Neutrophil (primary cell): ENCODE measurements around the gene GK.

Experiments
- H3K27ac ChIP-seq: fragments of 200-600 bp; sonication (generic); 2 replicates; pipeline ENCODE4 v1.5.1; 2016; ENCODE audit warnings: mild to moderate bottlenecking, moderate library complexity
- H3K27me3 ChIP-seq: fragments of 200-600 bp; sonication (generic); 2 replicates; pipeline ENCODE4 v1.6.0; 2016; ENCODE audit warnings: mild to moderate bottlenecking
- H3K36me3 ChIP-seq: fragments of 200-600 bp; sonication (generic); 2 replicates; pipeline ENCODE4 v1.5.1; 2017
- H3K4me1 ChIP-seq, 2 experiments: fragments of 200-600 bp in 1 of 2; sonication (generic) in 1 of 2; 1 replicate in 1 of 2; 2 replicates in 1 of 2; pipeline versions ENCODE4 v1.5.1 to v1.6.1; 2013 to 2016; ENCODE audit warnings: low read depth in 1 of 2, low read length in 1 of 2, mild to moderate bottlenecking in 1 of 2, moderate library complexity in 1 of 2; ENCODE audit not compliant: control insufficient read depth in 1 of 2, insufficient read depth in 1 of 2
- H3K4me3 ChIP-seq, 2 experiments: fragments of 200-600 bp in 1 of 2; sonication (generic) in 1 of 2; 1 replicate in 1 of 2; 2 replicates in 1 of 2; pipeline ENCODE4 v1.5.1; 2013 to 2016; ENCODE audit warnings: low read depth in 1 of 2, low read length in 1 of 2, mild to moderate bottlenecking in 1 of 2, moderate library complexity in 1 of 2
- H3K9me3 ChIP-seq: fragments of 200-600 bp; sonication (generic); 2 replicates; pipeline ENCODE4 v1.5.1; 2016
- TF ChIP-seq, protein P1 (sequence below): fragments of 200-600 bp; sonication (generic); IDR thresholded peaks from 2 replicates; pipeline ENCODE4 v1.5.1; 2016; ENCODE audit warnings: antibody characterized with exemption

The GK gene

DNA sequence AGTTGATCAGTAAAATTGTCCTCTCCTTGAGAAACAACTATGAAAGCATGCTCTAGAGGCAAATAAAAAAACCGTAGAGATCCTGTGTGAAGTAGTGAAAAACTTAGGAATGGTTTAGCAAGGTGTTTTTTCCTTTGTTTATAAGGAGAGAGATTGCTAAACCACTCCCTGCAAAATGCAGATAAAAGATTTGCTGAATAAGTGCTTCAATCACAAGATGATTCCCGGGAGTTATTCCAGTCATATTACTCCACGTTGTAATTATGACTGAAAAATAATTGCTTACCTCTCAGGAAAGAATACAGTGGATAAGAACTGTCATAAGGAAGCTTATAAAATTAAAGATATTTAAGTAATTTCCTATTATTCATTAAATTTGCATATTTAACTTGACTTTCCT lies 2.8 kb downstream of the GK start:
- H3K4me1 ChIP-seq: peaks cover 50 to 79% of the 10 kb centered on the region in 2 experiments
- H3K27ac ChIP-seq: peak overlapping the region; percentile 99
- no peaks in the 10 kb centered on the region for H3K27me3 ChIP-seq
- no peaks in the 10 kb centered on the region for H3K9me3 ChIP-seq
- no peaks in the 10 kb centered on the region for H3K36me3 ChIP-seq
- H3K4me3 ChIP-seq: peak overlapping the region in 1 of 2 experiments; percentile 91
- TF ChIP-seq, protein P1, sequence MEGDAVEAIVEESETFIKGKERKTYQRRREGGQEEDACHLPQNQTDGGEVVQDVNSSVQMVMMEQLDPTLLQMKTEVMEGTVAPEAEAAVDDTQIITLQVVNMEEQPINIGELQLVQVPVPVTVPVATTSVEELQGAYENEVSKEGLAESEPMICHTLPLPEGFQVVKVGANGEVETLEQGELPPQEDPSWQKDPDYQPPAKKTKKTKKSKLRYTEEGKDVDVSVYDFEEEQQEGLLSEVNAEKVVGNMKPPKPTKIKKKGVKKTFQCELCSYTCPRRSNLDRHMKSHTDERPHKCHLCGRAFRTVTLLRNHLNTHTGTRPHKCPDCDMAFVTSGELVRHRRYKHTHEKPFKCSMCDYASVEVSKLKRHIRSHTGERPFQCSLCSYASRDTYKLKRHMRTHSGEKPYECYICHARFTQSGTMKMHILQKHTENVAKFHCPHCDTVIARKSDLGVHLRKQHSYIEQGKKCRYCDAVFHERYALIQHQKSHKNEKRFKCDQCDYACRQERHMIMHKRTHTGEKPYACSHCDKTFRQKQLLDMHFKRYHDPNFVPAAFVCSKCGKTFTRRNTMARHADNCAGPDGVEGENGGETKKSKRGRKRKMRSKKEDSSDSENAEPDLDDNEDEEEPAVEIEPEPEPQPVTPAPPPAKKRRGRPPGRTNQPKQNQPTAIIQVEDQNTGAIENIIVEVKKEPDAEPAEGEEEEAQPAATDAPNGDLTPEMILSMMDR: no peak

DNA sequence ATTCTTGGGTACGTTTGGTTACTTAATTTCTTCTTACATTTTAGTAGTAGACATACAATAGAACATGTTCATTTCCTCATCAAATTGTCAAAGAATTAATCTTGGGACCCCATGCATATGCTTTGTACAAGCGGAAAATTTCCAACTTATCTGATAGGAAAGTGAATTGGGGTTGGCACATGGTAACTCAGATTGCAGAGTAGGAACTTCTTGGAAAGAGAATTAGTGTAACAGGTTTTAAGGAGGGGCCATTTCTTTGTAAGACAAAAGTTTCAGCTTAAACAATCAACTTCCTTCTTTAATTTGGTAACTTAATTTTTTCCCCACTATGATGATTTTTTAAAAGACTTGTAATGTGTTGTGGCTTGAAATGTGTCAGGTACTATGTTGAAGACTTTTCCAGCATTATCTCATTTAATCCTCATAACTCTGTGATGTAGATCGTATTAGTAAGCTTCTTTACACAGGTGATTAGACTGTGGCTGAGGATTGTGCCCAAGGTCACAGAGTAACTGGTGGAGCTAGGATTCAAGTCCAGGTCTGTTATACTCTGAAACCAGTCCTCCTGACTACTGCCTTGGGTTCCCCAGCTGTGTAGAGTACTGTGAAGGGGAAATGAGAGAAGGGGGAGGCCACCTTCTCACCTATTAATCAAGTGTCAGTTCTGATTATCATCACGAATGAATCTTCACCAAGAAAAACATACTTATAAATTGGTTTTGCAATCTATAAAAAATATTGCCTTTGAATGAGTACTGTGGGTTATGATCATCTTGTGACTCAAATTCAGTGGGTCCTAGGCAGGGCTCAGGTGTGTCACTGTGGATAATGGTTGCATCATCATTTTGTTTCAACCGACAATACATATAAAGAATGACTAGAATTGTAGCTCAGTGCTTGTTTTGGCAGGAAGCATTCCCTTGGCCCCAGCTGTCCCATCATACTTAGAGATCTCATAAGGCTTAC lies 4.3 kb downstream of the GK start:
- Histone ChIP-seq H3K27me3 (no peaks in the 10 kb centered on the region), H3K4me1 (peaks cover 39 to 67% of the 10 kb centered on the region in 2 experiments), H3K27ac (peak overlapping the region; percentile 99), H3K36me3 (no peaks in the 10 kb centered on the region), H3K4me3 (peak overlapping the region in 1 of 2 experiments; percentile 41), H3K9me3 (no peaks in the 10 kb centered on the region)
- TF ChIP-seq, protein P1: no peak

DNA sequence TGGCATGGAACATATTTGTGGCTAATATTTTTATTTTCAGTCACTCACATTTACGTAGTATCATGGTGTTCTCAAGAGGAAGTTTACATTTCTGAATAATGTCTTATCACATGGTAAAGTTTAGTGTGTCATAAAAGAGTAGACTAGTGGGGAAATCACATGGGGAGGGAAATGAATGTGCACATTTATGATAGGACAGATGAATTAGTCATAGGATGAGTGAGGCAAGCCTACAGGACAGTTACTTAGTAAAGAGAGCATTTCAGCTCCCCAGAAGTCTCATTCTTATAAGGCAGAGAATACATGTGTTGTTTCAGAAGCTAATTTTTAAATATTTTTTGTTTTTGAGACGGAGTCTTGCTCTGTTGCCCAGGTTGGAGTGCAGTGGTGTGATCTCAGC lies 6.2 kb downstream of the GK start:
- no peaks in the 10 kb centered on the region for H3K36me3 ChIP-seq
- TF ChIP-seq, protein P1: no peak
- H3K4me1 ChIP-seq: peaks cover 35 to 64% of the 10 kb centered on the region in 2 experiments
- H3K4me3 ChIP-seq: no peak overlapping the region
- H3K27ac ChIP-seq: peak overlapping the region; percentile 99
- H3K27me3 ChIP-seq: no peaks in the 10 kb centered on the region
- no peaks in the 10 kb centered on the region for H3K9me3 ChIP-seq

DNA sequence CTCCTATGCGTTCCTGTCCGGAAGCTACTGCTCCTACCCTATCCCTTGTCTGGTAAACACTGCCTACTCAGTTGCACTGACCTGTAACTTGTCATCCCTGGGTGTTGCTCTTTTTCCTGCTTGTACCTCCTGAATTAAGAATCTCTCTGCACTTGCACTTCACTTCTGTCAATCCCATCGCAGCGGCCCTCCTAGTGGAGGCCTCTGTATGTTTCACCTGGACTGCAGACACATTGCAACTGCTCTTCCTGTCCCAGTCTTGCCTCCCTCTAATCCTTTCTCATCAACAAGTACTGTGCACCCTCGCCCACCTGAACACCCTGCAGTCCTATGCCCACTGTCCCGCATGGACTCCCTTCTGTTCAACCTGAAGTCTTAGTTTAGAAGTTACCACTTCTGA lies 8.0 kb downstream of the GK start:
- Histone ChIP-seq H3K4me3 (no peak overlapping the region), H3K27me3 (no peaks in the 10 kb centered on the region), H3K36me3 (peaks cover 10% of the 10 kb centered on the region), H3K27ac (peak overlapping the region; percentile 56), H3K9me3 (no peaks in the 10 kb centered on the region), H3K4me1 (peaks cover 35 to 47% of the 10 kb centered on the region in 2 experiments)
- TF ChIP-seq, protein P1: no peak

DNA sequence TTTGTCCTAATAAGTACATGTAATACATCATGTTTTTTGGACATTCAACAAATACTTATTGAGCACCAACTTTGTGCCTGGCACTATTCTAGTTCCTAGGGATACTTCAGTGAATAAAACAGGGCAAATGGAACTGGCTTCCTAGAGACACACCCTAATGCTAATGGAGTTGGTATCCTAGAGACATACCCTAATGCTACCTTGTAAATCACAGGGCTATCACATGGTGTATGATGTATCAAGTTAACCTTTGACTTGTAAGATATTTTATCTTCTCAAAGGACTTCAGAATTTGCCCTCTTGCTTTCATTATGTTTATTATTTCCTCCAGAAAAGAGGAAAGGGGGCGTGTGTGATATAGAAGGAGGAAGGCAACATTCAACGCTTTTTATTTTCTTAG lies 10.1 kb downstream of the GK start:
- Histone ChIP-seq H3K4me1 (peaks cover 20 to 28% of the 10 kb centered on the region in 2 experiments), H3K36me3 (peaks cover 19% of the 10 kb centered on the region), H3K9me3 (no peaks in the 10 kb centered on the region), H3K4me3 (no peak overlapping the region), H3K27ac (peak overlapping the region; percentile 27), H3K27me3 (no peaks in the 10 kb centered on the region)
- TF ChIP-seq, protein P1: no peak
